PC-3 (cell line): ENCODE data around the gene FBXL19. TPM values are rescaled to one million over a fixed set of nuclear protein-coding genes. Genes with fewer than 3 reads are reported as not detected.
A peak's percentile ranks its signal among the peaks of the same experiment; 100 is the strongest.

Experiments used
- ATAC-seq: fragments of 200-7000 bp; cut with Tn5 transposase; 2 replicates; pipeline ENCODE4 v1.9.1; 2020; ENCODE audit warnings: mild to moderate bottlenecking, moderate library complexity
- BruUV-seq: library from RNA; stranded (reverse); fragments of 400-500 nt; replicated peaks from 2 replicates; lab custom pipeline; 2021; lab: Mats Ljungman, UMichigan
- CTCF ChIA-PET: fragments of 300-600 bp; sonication (Branson Sonifier 250); formaldehyde crosslinking; loops from one replicate; lab custom pipeline; 2022; ENCODE audit warnings: antibody characterized with exemption; lab: Charles Lee
- POLR2A ChIA-PET: fragments of 300-600 bp; sonication (Branson Sonifier 250); formaldehyde crosslinking; loops from one replicate; lab custom pipeline; 2022; ENCODE audit warnings: antibody characterized with exemption; ENCODE audit not compliant: unreplicated experiment; lab: Charles Lee
- DNase-seq: peaks from one replicate; pipeline ENCODE4 v3.0.0-alpha.2; 2015
- H2AFZ ChIP-seq: fragments of 300-600 bp; sonication (generic); 2 replicates; pipeline ENCODE4 v1.6.0; 2016; ENCODE audit warnings: antibody characterized with exemption, low read length
- H3F3A ChIP-seq: fragments of 300-600 bp; sonication (generic); one replicate; pipeline ENCODE4 v1.6.0; 2017; ENCODE audit warnings: antibody characterized with exemption, low read length, control low read depth, mild to moderate bottlenecking; ENCODE audit not compliant: unreplicated experiment
- H3K27ac ChIP-seq: fragments of 300-600 bp; sonication (generic); 2 replicates; pipeline ENCODE4 v1.5.1; 2016; ENCODE audit warnings: mild to moderate bottlenecking, low read length
- H3K27me3 ChIP-seq: fragments of 300-600 bp; sonication (generic); 2 replicates; pipeline ENCODE4 v1.6.1; 2016; ENCODE audit warnings: low read length, mixed read lengths
- H3K36me3 ChIP-seq: fragments of 300-600 bp; sonication (generic); 2 replicates; pipeline ENCODE4 v1.6.1; 2016; ENCODE audit warnings: low read depth, mixed run types, low read length, mixed read lengths
- H3K4me1 ChIP-seq: fragments of 300-600 bp; sonication (generic); 2 replicates; pipeline ENCODE4 v1.5.1; 2016; ENCODE audit warnings: low read length; ENCODE audit not compliant: insufficient read depth
- H3K4me2 ChIP-seq: fragments of 300-600 bp; sonication (generic); 2 replicates; pipeline ENCODE4 v1.6.0; 2016; ENCODE audit warnings: low read length
- H3K4me3 ChIP-seq: fragments of 300-600 bp; sonication (generic); 2 replicates; pipeline ENCODE4 v1.5.1; 2016; ENCODE audit warnings: mild to moderate bottlenecking, low read length, mixed read lengths
- H3K79me2 ChIP-seq: fragments of 300-600 bp; sonication (generic); 2 replicates; pipeline ENCODE4 v1.6.1; 2017; ENCODE audit warnings: low read length, mixed read lengths
- H3K9ac ChIP-seq: fragments of 300-600 bp; sonication (generic); 2 replicates; pipeline ENCODE4 v1.6.0; 2016; ENCODE audit warnings: mild to moderate bottlenecking, low read length
- H3K9me2 ChIP-seq: fragments of 300-600 bp; sonication (generic); replicated peaks from 2 replicates; pipeline ENCODE4 v1.6.1; 2016; ENCODE audit warnings: mixed run types, low read length, mixed read lengths
- H3K9me3 ChIP-seq: fragments of 300-600 bp; sonication (generic); 2 replicates; pipeline ENCODE4 v1.6.1; 2016; ENCODE audit warnings: low read length, mixed read lengths
- H4K20me1 ChIP-seq: fragments of 300-600 bp; sonication (generic); 2 replicates; pipeline ENCODE4 v1.6.1; 2016; ENCODE audit warnings: low read length, mixed read lengths
- CTCF ChIP-seq: fragments of 300-600 bp; sonication (generic); conservative IDR thresholded peaks from 2 replicates; pipeline ENCODE4 v1.5.1; 2017; ENCODE audit warnings: antibody characterized with exemption, low read depth, mild to moderate bottlenecking, low read length
- EZH2 ChIP-seq: fragments of 300-600 bp; sonication (generic); IDR thresholded peaks from one replicate; pipeline ENCODE4 v1.6.1; 2017; ENCODE audit warnings: antibody characterized with exemption, mild to moderate bottlenecking, low read length; ENCODE audit not compliant: unreplicated experiment
- EZH2phosphoT487 ChIP-seq: fragments of 300-600 bp; sonication (generic); IDR thresholded peaks from 2 replicates; pipeline ENCODE4 v1.6.1; 2018; ENCODE audit warnings: mild to moderate bottlenecking, antibody characterized with exemption, low read length, borderline replicate concordance
- intact Hi-C: fragments of 100-400 bp; cut with micrococcal nuclease; formaldehyde crosslinking; loops from 2 replicates; pipeline ENCODE4 v1.9.0; 2023
- total RNA-seq: library from RNA; depleted of rRNA; stranded (reverse); fragments of >200 nt; gene quantifications from 2 replicates; pipeline ENCODE4 v1.2.3, GENCODE V29; 2014

The FBXL19 gene
- total RNA-seq, 1 experiment from 2014 or later = 36.2 TPM

GRCh38 chr16:30974348-30974747 lies 51.0 kb downstream of the FBXL19 start:
- no peak overlapping the region for H3K4me3 ChIP-seq
- H3F3A ChIP-seq = no peaks in the 10 kb centered on the region
- DNase-seq (no peak), ATAC-seq (no peak)
- H3K36me3 ChIP-seq = peaks cover 4% of the 10 kb centered on the region
- H4K20me1 ChIP-seq = no peaks in the 10 kb centered on the region
- BruUV-seq = no TSS peak
- no peak for TF ChIP-seq EZH2phosphoT487
- no peak for TF ChIP-seq CTCF
- TF ChIP-seq EZH2 = no peak
- no peak overlapping the region for H3K9ac ChIP-seq
- H3K9me3 ChIP-seq = no peaks in the 10 kb centered on the region
- no peaks in the 10 kb centered on the region for H3K4me1 ChIP-seq
- ChIA-PET POLR2A (no interaction called here), CTCF (no interaction called here)
- no peaks in the 10 kb centered on the region for H3K27me3 ChIP-seq
- H2AFZ ChIP-seq = no peak overlapping the region
- intact Hi-C loops = no loop called here
- H3K9me2 ChIP-seq = no peaks in the 10 kb centered on the region
- no peaks in the 10 kb centered on the region for H3K79me2 ChIP-seq
- H3K4me2 ChIP-seq = no peak overlapping the region
- no peak overlapping the region for H3K27ac ChIP-seq

GRCh38 chr16:30976486-30976885 lies 53.1 kb downstream of the FBXL19 start:
- no peak overlapping the region for H3K4me3 ChIP-seq
- intact Hi-C loops = no loop called here
- no peak overlapping the region for H2AFZ ChIP-seq
- no peaks in the 10 kb centered on the region for H3K9me2 ChIP-seq
- DNase-seq = no peak
- H3K79me2 ChIP-seq = no peaks in the 10 kb centered on the region
- POLR2A ChIA-PET = no interaction called here
- no peak for TF ChIP-seq EZH2
- TF ChIP-seq CTCF = no peak
- no peak for TF ChIP-seq EZH2phosphoT487
- H3K9ac ChIP-seq = no peak overlapping the region
- H3K4me1 ChIP-seq = no peaks in the 10 kb centered on the region
- peaks cover 4% of the 10 kb centered on the region for H3K36me3 ChIP-seq
- no TSS peak for BruUV-seq
- H3F3A ChIP-seq = no peaks in the 10 kb centered on the region
- no peak overlapping the region for H3K4me2 ChIP-seq
- CTCF ChIA-PET = no interaction called here
- H3K27ac ChIP-seq = no peak overlapping the region
- ATAC-seq = no peak
- no peaks in the 10 kb centered on the region for H3K27me3 ChIP-seq
- H4K20me1 ChIP-seq = no peaks in the 10 kb centered on the region
- H3K9me3 ChIP-seq = no peaks in the 10 kb centered on the region

- no TSS peak for BruUV-seq
- Histone ChIP-seq H3K79me2 (no peaks in the 10 kb centered on the region), H3K4me2 (no peak overlapping the region), H4K20me1 (no peaks in the 10 kb centered on the region), H2AFZ (no peak overlapping the region), H3K9me3 (no peaks in the 10 kb centered on the region), H3F3A (no peaks in the 10 kb centered on the region), H3K9me2 (no peaks in the 10 kb centered on the region), H3K36me3 (no peaks in the 10 kb centered on the region; the same call in none of the 2 replicates), H3K4me3 (no peak overlapping the region), H3K9ac (no peak overlapping the region), H3K4me1 (no peaks in the 10 kb centered on the region), H3K27me3 (no peaks in the 10 kb centered on the region), H3K27ac (no peak overlapping the region)
- intact Hi-C loops = no loop called here
- CTCF ChIA-PET = no interaction called here
- ATAC-seq = no peak
- POLR2A ChIA-PET = no interaction called here
- TF ChIP-seq EZH2 (no peak), EZH2phosphoT487 (no peak), CTCF (peak; percentile 40)
- no peak for DNase-seq
These were observed 54.1 kb downstream of the FBXL19 start for GRCh38 chr16:30977502-30977901.
